ENCODE measurements around the gene KRTAP10-1.
A peak's percentile ranks its signal among the peaks of the same experiment; 100 is the strongest.

Gene KRTAP10-1

DNA sequence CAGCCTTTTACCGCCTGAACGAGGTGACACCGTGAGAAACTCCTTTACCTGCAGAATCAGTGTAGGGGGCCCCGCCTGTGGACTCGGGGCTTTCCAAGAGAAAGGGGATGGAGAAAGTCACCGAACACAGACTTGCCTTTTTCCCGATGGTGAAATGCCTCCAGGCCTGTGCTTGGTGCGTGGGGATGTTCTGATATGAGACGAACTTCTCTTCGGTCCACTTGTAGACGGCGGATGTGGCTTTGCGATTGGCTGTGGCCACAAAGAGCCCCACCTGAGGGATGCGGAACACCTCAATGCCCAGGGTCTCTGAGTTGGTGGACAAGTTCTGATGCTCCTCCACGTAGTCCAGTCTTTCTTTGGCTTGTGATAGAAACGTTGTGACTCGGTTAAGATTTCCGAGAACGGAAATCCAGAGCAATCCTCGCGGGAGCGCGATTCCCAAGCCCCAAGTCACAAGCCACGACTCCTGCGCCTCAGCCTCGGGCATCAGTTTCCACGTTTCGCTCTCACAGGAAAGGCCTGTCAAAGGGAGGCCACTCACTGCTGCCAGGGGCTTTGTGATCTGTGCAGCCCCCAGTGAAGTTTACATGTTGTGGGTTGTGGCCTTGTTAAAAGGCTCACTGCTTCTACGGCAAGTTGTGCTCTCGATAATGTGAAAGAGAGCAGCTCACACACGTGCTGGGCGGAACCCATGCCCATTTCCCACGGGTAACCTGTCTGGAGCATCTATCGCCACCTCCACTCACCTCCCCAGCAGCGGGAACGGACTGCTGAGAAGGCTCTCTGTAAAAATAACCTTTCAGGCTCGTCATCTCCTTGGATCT lies 12.6 kb downstream of the KRTAP10-1 start:
- DNase-seq (ENCODE audit: low read depth in 1 of 2, low spot score in 1 of 2): no peak
- no peak for TF ChIP-seq JUND (IDR thresholded peaks at IDR 0.05; ENCODE audit: low read depth)
- in situ Hi-C loops (cut with HindIII; ENCODE audit: low pct_unique_long_range_greater_than_20kb, low sequenced_read_pairs): no loop called here

DNA sequence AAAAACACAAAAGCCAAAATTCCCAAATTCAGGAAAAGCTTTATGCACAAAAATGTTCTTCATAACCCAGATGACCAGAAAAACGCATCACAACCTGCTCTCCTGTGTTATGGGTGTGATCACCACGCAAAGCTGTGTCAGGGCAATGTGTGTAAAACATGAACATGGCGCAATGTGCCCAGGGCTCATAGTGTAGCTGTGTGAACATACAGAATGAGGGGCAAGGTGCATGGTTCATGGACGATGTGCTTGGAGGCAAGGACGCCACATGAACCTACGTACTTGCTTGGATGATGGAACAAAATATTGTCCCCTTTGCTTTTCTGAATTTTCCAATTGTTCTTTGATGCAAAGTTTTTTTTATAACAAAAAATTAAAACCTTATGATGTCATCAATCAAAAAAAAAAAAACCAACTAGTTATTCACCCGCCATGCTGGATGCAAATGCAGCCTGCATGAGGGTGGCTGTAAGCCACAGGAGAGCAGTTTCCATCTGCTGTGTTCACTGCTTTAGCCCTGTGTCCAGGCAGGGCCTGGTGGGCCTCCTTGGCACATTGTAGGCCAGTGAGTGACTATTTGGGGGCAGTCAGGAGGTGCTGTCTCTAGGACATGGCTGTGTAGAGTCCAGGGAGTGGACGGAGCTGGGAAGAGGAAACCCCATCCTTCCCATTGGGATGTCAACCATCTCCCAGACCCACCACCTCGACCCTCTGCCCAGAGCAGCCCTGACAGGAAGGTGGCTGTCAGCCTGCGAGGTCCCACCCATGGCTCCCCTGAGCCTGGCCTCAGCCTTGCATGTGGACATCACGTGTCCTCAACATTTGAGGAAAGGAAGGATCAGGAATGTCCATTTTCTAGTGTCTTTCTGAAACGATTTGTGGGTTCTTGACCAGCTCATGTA lies 13.6 kb downstream of the KRTAP10-1 start:
- no peak for TF ChIP-seq JUND (IDR thresholded peaks at IDR 0.05; ENCODE audit: low read depth)
- in situ Hi-C loops (cut with HindIII; ENCODE audit: low pct_unique_long_range_greater_than_20kb, low sequenced_read_pairs): no loop called here

GRCh38 chr21:44525391-44526095 lies 14.5 kb downstream of the KRTAP10-1 start:
- in situ Hi-C loops (cut with HindIII; ENCODE audit: low pct_unique_long_range_greater_than_20kb, low sequenced_read_pairs): no loop called here
- DNase-seq (ENCODE audit: low read depth in 1 of 2, low spot score in 1 of 2): no peak
- no peak for TF ChIP-seq JUND (IDR thresholded peaks at IDR 0.05; ENCODE audit: low read depth)

More for the DNA sequence above, 13.6 kb downstream of the KRTAP10-1 start:
- no peak for DNase-seq (ENCODE audit: low read depth in 1 of 2, low spot score in 1 of 2)

- no peak for DNase-seq (ENCODE audit: low read depth in 1 of 2, low spot score in 1 of 2)
- TF ChIP-seq JUND (IDR thresholded peaks at IDR 0.05; ENCODE audit: low read depth): no peak
- in situ Hi-C loops (cut with HindIII; ENCODE audit: low pct_unique_long_range_greater_than_20kb, low sequenced_read_pairs): no loop called here
Observed at GRCh38 chr21:44524414-44525371, 15.3 kb downstream of the KRTAP10-1 start.

GRCh38 chr21:44523567-44524413 lies 16.2 kb downstream of the KRTAP10-1 start:
- in situ Hi-C loops (cut with HindIII; ENCODE audit: low pct_unique_long_range_greater_than_20kb, low sequenced_read_pairs): no loop called here
- no peak for DNase-seq (ENCODE audit: low read depth in 1 of 2, low spot score in 1 of 2)
- TF ChIP-seq JUND (IDR thresholded peaks at IDR 0.05; ENCODE audit: low read depth): no peak

GRCh38 chr21:44522753-44523204 lies 17.2 kb downstream of the KRTAP10-1 start:
- in situ Hi-C loops (cut with HindIII; ENCODE audit: low pct_unique_long_range_greater_than_20kb, low sequenced_read_pairs): no loop called here
- TF ChIP-seq JUND (IDR thresholded peaks at IDR 0.05; ENCODE audit: low read depth): no peak
- no peak for DNase-seq (ENCODE audit: low read depth in 1 of 2, low spot score in 1 of 2)

DNA sequence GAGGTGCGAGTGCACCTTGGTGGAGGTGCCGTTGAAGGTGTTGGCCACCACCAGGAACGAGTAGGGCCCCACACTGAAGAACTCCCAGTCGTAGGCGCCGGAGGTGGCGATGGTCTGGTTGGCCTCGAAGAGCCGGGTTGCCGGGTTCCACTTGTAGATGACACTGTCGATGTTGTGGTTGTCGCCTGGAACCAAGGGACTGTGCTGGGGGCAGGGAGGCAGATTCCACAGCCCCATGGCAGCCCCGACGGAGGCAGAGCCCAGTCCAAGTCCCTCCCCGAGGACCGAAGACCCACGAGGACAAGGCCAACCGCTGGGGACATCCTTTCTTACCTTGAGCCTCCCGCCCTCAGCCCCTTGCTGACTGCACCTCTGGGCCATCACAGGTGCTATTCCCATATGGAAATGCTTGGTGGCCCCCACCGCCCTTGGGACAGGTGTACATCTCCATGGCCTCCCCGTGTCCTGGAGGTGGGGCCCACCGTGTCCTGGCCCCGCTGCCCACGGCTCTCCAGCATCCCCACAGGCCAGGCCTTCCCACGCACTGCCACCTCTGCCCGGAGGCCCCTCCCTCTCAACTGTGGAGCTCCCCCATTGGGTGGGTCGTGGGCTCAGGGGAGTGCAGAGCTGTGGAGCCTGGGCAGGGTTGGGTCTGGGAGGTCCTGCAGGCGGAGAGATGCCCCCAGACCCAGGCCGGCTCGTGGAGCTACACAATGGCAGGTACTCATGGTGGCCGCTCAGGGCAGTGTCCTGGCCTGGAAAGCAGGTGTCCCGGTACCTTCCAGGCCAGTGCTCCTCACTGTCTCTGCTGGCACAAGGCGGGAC lies 17.9 kb downstream of the KRTAP10-1 start:
- no peak for DNase-seq (ENCODE audit: low read depth in 1 of 2, low spot score in 1 of 2)
- in situ Hi-C loops (cut with HindIII; ENCODE audit: low pct_unique_long_range_greater_than_20kb, low sequenced_read_pairs): no loop called here
- TF ChIP-seq JUND (IDR thresholded peaks at IDR 0.05; ENCODE audit: low read depth): no peak

DNA sequence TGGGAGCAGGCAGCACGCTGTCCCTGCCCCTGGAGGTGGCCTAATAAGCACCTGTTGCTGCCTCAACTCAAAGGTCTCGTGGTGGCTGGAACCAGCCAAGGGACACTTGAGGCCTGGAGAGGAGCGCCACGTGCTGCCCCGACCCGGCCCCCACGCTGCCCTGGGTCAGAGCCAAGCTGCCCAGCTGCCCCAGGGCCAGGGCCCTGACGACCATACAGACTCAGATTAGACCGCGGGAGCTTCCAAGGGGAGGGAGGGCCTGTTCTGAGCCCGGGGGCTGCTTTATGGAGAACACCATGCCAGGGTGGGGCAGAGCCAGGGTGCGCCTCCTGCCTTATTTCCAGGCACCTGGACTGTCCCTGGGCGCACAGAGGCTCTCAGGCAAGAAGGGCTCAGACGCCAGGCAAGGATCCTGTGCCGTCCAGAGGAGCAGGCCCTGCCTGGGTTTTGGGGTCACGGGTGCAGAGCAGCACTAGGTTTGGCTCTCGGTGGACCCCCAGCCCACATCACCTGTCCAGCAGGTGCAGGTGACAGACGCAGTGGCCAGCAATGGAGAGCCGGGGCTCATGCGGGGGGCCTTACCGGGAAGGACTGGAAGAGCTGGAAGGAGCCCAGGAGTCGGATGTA lies 18.6 kb downstream of the KRTAP10-1 start:
- TF ChIP-seq JUND (IDR thresholded peaks at IDR 0.05; ENCODE audit: low read depth): no peak
- DNase-seq (ENCODE audit: low read depth in 1 of 2, low spot score in 1 of 2): no peak
- in situ Hi-C loops (cut with HindIII; ENCODE audit: low pct_unique_long_range_greater_than_20kb, low sequenced_read_pairs): no loop called here

DNA sequence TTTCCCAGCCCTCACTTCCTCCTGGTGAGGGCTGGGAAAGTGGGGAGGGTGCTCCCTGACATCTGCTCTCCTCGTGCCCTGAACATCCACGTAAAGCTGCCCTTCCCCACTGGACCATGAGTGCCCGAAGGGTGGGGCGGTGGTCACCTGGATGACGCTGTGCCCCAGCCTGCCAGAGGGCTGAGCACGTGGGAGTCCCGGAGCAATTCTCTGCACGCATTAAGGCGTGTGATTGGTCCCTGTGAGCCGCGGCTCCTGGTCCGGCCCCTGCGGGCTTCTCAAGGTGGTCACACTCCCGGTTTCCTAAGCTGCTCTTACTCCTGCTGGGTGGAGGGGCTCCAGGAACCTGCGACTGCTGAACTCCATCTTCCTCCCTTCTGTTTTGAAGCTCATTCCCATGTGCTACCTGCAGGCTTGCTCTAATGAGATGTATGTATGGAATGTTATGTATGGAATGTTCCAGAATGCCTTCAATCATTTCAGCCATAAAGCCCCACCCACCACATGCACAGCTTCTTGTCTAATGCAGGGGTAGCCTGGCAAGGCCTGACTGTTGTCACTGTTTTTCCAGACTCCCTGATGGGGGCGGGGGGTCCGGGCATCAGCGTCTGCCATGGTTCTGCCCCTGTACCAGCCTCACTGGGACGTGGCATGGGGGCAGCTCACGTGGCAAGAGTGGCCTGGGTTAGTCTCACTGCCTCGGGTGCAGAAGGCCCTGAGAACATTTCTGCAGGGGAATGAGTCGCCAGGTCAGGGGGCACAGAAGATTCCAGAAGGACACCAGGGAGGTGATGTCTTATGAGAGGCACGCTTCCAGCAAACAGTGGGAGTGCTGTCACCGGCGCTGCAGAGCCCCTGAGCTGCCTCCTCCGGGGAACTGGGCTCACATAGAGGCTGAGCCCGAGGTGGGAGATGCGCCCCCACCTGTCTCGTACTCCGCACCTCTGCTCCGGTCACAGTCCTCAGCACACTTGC lies 19.4 kb downstream of the KRTAP10-1 start:
- TF ChIP-seq JUND (IDR thresholded peaks at IDR 0.05; ENCODE audit: low read depth): no peak
- in situ Hi-C loops (cut with HindIII; ENCODE audit: low pct_unique_long_range_greater_than_20kb, low sequenced_read_pairs): no loop called here
- peak; percentile 55 to 58 for DNase-seq (ENCODE audit: low read depth in 1 of 2, low spot score in 1 of 2)
